ENCODE data around the gene TCEA2. TPM values are rescaled to one million over a fixed set of nuclear protein-coding genes. Genes with fewer than 3 reads are reported as not detected.

TCEA2 gene
- total and polyA plus RNA-seq, 9 of the 15 experiments (the other 6 are each of a cell fraction or from before 2014, with no cell fraction given), result 1.4 to 28.7 (median 5.4) TPM

DNA sequence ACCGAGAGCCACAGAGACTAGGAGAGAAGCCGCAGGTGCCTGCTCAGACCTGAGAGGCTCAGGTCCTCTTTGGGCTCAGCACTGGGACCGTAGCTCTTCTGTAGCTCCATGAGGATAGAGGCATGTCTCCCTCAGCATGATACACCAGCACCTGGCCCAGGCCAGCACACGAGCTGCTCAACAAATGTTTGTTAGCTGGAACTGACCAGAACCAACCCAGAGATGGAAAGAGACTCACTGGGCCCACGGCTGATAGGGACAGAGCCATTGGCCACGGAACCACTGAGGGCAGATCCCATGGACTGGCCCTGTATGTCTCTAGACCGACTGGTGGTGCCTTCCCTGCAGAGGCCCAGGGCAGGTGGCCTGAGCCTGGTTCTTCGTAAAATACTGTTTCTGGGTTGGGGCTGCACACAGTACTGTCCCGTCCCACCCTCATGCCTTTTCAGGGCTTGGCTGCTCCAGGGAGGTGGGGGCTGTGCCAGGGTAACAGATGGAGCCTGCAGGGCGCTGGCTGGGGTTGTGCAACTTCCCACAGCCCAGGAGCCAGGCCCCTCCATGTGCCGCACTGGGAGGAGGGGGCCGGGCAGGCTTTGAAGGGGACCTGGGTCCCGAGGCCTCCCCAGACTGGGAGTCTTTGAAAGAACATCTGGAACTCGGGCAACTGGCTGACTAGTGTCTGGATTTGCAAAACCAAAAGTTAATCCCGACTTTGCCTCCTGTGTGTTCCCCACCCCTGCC lies 21.8 kb upstream of the TCEA2 start:
- WGBS (ENCODE audit: insufficient coverage, low coverage, missing lambda C conversion rate), result 77% methylated on average over 14 of the region's 15 CpGs
- intact Hi-C loops (cut with micrococcal nuclease), result no loop called here
- no peak overlapping the region for H2AFZ ChIP-seq (ENCODE audit: low read depth, low read length)

DNA sequence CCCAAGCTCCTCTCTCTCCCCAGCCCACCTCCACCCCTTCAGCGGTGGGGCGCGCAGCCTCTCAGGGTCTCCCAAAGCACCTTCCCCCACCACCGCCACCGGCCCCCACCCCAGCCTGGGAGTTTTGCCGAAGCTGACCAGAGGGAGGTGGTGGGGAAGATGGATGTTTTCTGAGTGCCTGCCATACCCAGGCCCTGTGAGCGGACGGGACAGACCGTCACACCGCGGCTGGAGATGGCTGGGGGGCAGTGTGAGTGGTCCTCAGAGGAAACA lies 21.3 kb upstream of the TCEA2 start:
- FAIRE-seq (peak; percentile 6), ATAC-seq (no peak), DNase-seq (ENCODE audit: extremely low read depth in 1 of 4, low spot score in 3 of 4) (no peak)
- WGBS (ENCODE audit: insufficient coverage, low coverage, missing lambda C conversion rate), result 59% methylated on average over 7 of the region's 11 CpGs
- no peaks in the 10 kb centered on the region for H3K9me3 ChIP-seq (replicated peaks; ENCODE audit: control insufficient read depth, insufficient read depth, low read depth, low read length)
- peak overlapping the region; percentile 42; the same call in 1 of the 2 replicates for H3K4me3 ChIP-seq
- CTCF ChIA-PET (ENCODE audit: low intra/inter-chr PET ratio), result no interaction called here
- no peak overlapping the region for H3K27ac ChIP-seq (ENCODE audit: extremely low read depth, low read depth, low read length)
- H2AFZ ChIP-seq (ENCODE audit: low read depth, low read length), result peak overlapping the region; percentile 89; the same call in 1 of the 2 replicates
- in situ Hi-C loops (cut with MboI), result no loop called here
- H3K4me2 ChIP-seq (ENCODE audit: insufficient read depth, low read length), result peak overlapping the region; percentile 78
- H3K27me3 ChIP-seq (ENCODE audit: control insufficient read depth in 2 of 2, insufficient read depth in 2 of 2, low read length in 2 of 2), result no peaks in the 10 kb centered on the region
- H3K4me1 ChIP-seq (replicated peaks in 1 of 2; ENCODE audit: control insufficient read depth in 2 of 2, insufficient read depth in 2 of 2, low read length in 2 of 2), result peaks cover 45 to 86% of the 10 kb centered on the region in 2 experiments
- H4K20me1 ChIP-seq (replicated peaks; ENCODE audit: control insufficient read depth, insufficient read depth, low read length), result no peaks in the 10 kb centered on the region
- peak overlapping the region; percentile 74 to 92 for H3K9ac ChIP-seq (ENCODE audit: insufficient read depth in 1 of 2, low read depth in 2 of 2, low read length in 2 of 2)
- no peaks in the 10 kb centered on the region; the same call in 2 of the 3 replicates for H3K79me2 ChIP-seq (ENCODE audit: control insufficient read depth, insufficient read depth, low read length)
- intact Hi-C loops (cut with micrococcal nuclease), result no loop called here
- H3K9me1 ChIP-seq (ENCODE audit: control insufficient read depth, insufficient read depth, low read length), result peaks cover 4% of the 10 kb centered on the region
- BruUV-seq (replicated peaks), result no TSS peak
- no peaks in the 10 kb centered on the region; the same call in 2 of the 3 replicates for H3K36me3 ChIP-seq (ENCODE audit: control insufficient read depth, insufficient read depth, low read length)
- POLR2A ChIA-PET, result interaction anchor here (0.7 kb wide), 1 partner anchor 10 kb away, joined by 4 read pairs; no protein-coding TSS in a partner anchor
- no peak for TF ChIP-seq ELF1 (tag; IDR thresholded peaks at IDR 0.05)
- no peak for TF ChIP-seq MEF2D (tag; conservative IDR thresholded peaks at IDR 0.05; ENCODE audit: low read depth)
- TF ChIP-seq, protein P1, sequence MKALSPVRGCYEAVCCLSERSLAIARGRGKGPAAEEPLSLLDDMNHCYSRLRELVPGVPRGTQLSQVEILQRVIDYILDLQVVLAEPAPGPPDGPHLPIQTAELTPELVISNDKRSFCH (CRISPR knock-in tag; IDR thresholded peaks at IDR 0.05), result no peak
- TF ChIP-seq, protein P1 (tag; IDR thresholded peaks at IDR 0.05), result no peak
- TF ChIP-seq NR3C1 (CRISPR knock-in tag; IDR thresholded peaks at IDR 0.05), result no peak
- TF ChIP-seq PML (IDR thresholded peaks at IDR 0.05; ENCODE audit: low read length), result no peak
- TF ChIP-seq, protein P2, sequence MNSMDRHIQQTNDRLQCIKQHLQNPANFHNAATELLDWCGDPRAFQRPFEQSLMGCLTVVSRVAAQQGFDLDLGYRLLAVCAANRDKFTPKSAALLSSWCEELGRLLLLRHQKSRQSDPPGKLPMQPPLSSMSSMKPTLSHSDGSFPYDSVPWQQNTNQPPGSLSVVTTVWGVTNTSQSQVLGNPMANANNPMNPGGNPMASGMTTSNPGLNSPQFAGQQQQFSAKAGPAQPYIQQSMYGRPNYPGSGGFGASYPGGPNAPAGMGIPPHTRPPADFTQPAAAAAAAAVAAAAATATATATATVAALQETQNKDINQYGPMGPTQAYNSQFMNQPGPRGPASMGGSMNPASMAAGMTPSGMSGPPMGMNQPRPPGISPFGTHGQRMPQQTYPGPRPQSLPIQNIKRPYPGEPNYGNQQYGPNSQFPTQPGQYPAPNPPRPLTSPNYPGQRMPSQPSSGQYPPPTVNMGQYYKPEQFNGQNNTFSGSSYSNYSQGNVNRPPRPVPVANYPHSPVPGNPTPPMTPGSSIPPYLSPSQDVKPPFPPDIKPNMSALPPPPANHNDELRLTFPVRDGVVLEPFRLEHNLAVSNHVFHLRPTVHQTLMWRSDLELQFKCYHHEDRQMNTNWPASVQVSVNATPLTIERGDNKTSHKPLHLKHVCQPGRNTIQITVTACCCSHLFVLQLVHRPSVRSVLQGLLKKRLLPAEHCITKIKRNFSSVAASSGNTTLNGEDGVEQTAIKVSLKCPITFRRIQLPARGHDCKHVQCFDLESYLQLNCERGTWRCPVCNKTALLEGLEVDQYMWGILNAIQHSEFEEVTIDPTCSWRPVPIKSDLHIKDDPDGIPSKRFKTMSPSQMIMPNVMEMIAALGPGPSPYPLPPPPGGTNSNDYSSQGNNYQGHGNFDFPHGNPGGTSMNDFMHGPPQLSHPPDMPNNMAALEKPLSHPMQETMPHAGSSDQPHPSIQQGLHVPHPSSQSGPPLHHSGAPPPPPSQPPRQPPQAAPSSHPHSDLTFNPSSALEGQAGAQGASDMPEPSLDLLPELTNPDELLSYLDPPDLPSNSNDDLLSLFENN (IDR thresholded peaks at IDR 0.05; ENCODE audit: low read depth in 2 of 2, low read length in 2 of 2), result no peak
- no peak for TF ChIP-seq ZNF77 (CRISPR knock-in tag; IDR thresholded peaks at IDR 0.05)
- no peak for TF ChIP-seq ZC3H4 (CRISPR knock-in tag; IDR thresholded peaks at IDR 0.05; ENCODE audit: borderline replicate concordance)
- no peak for TF ChIP-seq ZNF696 (CRISPR knock-in tag; conservative IDR thresholded peaks at IDR 0.05)

More for the DNA sequence above, 21.8 kb upstream of the TCEA2 start:
- Histone ChIP-seq H4K20me1 (replicated peaks; ENCODE audit: control insufficient read depth, insufficient read depth, low read length) (no peaks in the 10 kb centered on the region), H3K79me2 (ENCODE audit: control insufficient read depth, insufficient read depth, low read length) (no peaks in the 10 kb centered on the region; the same call in 2 of the 3 replicates), H3K4me2 (ENCODE audit: insufficient read depth, low read length) (no peak overlapping the region), H3K9me1 (ENCODE audit: control insufficient read depth, insufficient read depth, low read length) (peaks cover 4% of the 10 kb centered on the region), H3K4me3 (no peak overlapping the region), H3K27me3 (ENCODE audit: control insufficient read depth in 2 of 2, insufficient read depth in 2 of 2, low read length in 2 of 2) (no peaks in the 10 kb centered on the region), H3K27ac (ENCODE audit: extremely low read depth, low read depth, low read length) (no peak overlapping the region), H3K9ac (ENCODE audit: insufficient read depth in 1 of 2, low read depth in 2 of 2, low read length in 2 of 2) (peak overlapping the region in 1 of 2 experiments; percentile 75; a peak in 2 of 4 replicates), H3K36me3 (ENCODE audit: control insufficient read depth, insufficient read depth, low read length) (no peaks in the 10 kb centered on the region), H3K4me1 (replicated peaks in 1 of 2; ENCODE audit: control insufficient read depth in 2 of 2, insufficient read depth in 2 of 2, low read length in 2 of 2) (peaks cover 49 to 86% of the 10 kb centered on the region in 2 experiments), H3K9me3 (replicated peaks; ENCODE audit: control insufficient read depth, insufficient read depth, low read depth, low read length) (no peaks in the 10 kb centered on the region)
- no peak for FAIRE-seq
- POLR2A ChIA-PET, result interaction anchor here (0.6 to 0.7 kb wide), 2 partner anchors 11 to 89 kb away, joined by 3 to 4 read pairs; no protein-coding TSS in a partner anchor
- DNase-seq (ENCODE audit: extremely low read depth in 1 of 4, low spot score in 3 of 4), result no peak
- CTCF ChIA-PET (ENCODE audit: low intra/inter-chr PET ratio), result no interaction called here
- ATAC-seq, result no peak
- TF ChIP-seq HSF4 (CRISPR knock-in tag; IDR thresholded peaks at IDR 0.05; ENCODE audit: borderline replicate concordance), result no peak
- TF ChIP-seq ILK (tag; IDR thresholded peaks at IDR 0.05; ENCODE audit: borderline replicate concordance, low read depth), result no peak
- TF ChIP-seq CBFA2T2 (conservative IDR thresholded peaks at IDR 0.05), result no peak
- BruUV-seq (replicated peaks), result no TSS peak
- in situ Hi-C loops (cut with MboI), result no loop called here
